Chondrocyte (in vitro differentiated cells): Measurements from ENCODE around the gene NPLOC4. TPM values are rescaled to one million over a fixed set of nuclear protein-coding genes. Genes with fewer than 3 reads are reported as not detected.

Experiments used
- DNase-seq: peaks from one replicate; pipeline ENCODE4 v3.0.0; 2021; ENCODE audit warnings: mixed read lengths, low spot score
- H3K27ac Mint-ChIP-seq: one replicate; pipeline ENCODE4 v1.8.0; 2021; ENCODE audit warnings: mild to moderate bottlenecking, moderate library complexity, mixed read lengths; ENCODE audit not compliant: unreplicated experiment
- H3K27me3 Mint-ChIP-seq: 2 replicates; pipeline ENCODE4 v1.8.0; 2021; ENCODE audit warnings: low read depth, mixed read lengths
- H3K36me3 Mint-ChIP-seq: 2 replicates; pipeline ENCODE4 v1.8.0; 2021; ENCODE audit warnings: low read depth, mixed read lengths
- H3K4me1 Mint-ChIP-seq: 2 replicates; pipeline ENCODE4 v1.8.0; 2021; ENCODE audit warnings: low read depth, mild to moderate bottlenecking, mixed read lengths
- H3K4me3 Mint-ChIP-seq: one replicate; pipeline ENCODE4 v1.8.0; 2021; ENCODE audit warnings: mild to moderate bottlenecking, moderate library complexity, mixed read lengths; ENCODE audit not compliant: unreplicated experiment
- H3K9me3 Mint-ChIP-seq: 2 replicates; pipeline ENCODE4 v1.8.0; 2021; ENCODE audit warnings: low read depth, mixed read lengths
- CTCF ChIP-seq: fragments of 200-600 bp; sonication (generic); IDR thresholded peaks from 2 replicates; pipeline ENCODE4 v1.5.0; 2021; ENCODE audit warnings: antibody characterized with exemption, mild to moderate bottlenecking, moderate library complexity
- total RNA-seq: library from RNA; stranded (reverse); gene quantifications from 3 replicates; pipeline ENCODE4 v1.2.1, GENCODE V29; 2021

The NPLOC4 gene
- total RNA-seq, 1 donor from 2014 or later, result 110 TPM

- Mint-ChIP-seq H3K4me3 (no peak overlapping the region), H3K27me3 (no peaks in the 10 kb centered on the region), H3K36me3 (no peaks in the 10 kb centered on the region), H3K4me1 (peaks cover 4% of the 10 kb centered on the region), H3K9me3 (no peaks in the 10 kb centered on the region), H3K27ac (no peak overlapping the region)
- TF ChIP-seq CTCF, result no peak
- DNase-seq, result no peak
Measured at GRCh38 chr17:81652906-81653771, 16.2 kb upstream of the NPLOC4 start.

GRCh38 chr17:81651692-81652091 is 14.8 kb upstream of the NPLOC4 start:
- TF ChIP-seq CTCF, result no peak
- peak overlapping the region; percentile 55 for H3K27ac Mint-ChIP-seq
- no peaks in the 10 kb centered on the region for H3K9me3 Mint-ChIP-seq
- no peaks in the 10 kb centered on the region for H3K27me3 Mint-ChIP-seq
- no peak for DNase-seq
- H3K4me3 Mint-ChIP-seq, result no peak overlapping the region
- peaks cover 4% of the 10 kb centered on the region for H3K4me1 Mint-ChIP-seq
- no peaks in the 10 kb centered on the region for H3K36me3 Mint-ChIP-seq

- Mint-ChIP-seq H3K27me3 (no peaks in the 10 kb centered on the region), H3K9me3 (no peaks in the 10 kb centered on the region), H3K4me3 (no peak overlapping the region), H3K27ac (no peak overlapping the region), H3K36me3 (no peaks in the 10 kb centered on the region), H3K4me1 (peaks cover 4% of the 10 kb centered on the region)
- DNase-seq, result no peak
- TF ChIP-seq CTCF, result no peak
Measured at GRCh38 chr17:81650951-81651350, 14.0 kb upstream of the NPLOC4 start.

- H3K36me3 Mint-ChIP-seq, result no peaks in the 10 kb centered on the region
Measured at GRCh38 chr17:81648707-81649085, 11.8 kb upstream of the NPLOC4 start.

More at GRCh38 chr17:81648707-81649085, 11.8 kb upstream of the NPLOC4 start:
- Mint-ChIP-seq H3K9me3 (no peaks in the 10 kb centered on the region), H3K27ac (no peak overlapping the region), H3K4me1 (peaks cover 4% of the 10 kb centered on the region), H3K4me3 (no peak overlapping the region), H3K27me3 (no peaks in the 10 kb centered on the region)
- TF ChIP-seq CTCF, result no peak
- DNase-seq, result no peak
